Kidney (tissue), 14 donors: ENCODE results near the gene TMEM255B. TPM values are rescaled to one million over a fixed set of nuclear protein-coding genes. Genes with fewer than 3 reads are reported as not detected.
A peak's percentile ranks its signal among the peaks of the same experiment; 100 is the strongest.

Experiments
- DNase-seq, 5 donors: peaks; one replicate each; pipeline ENCODE4 v3.0.0-alpha.2; 2013 to 2020
- FAIRE-seq: peaks from 2 replicates; lab custom pipeline; 2012; peaks lifted over from hg19 to GRCh38; lab: Jason Lieb, UNC
- H3K27ac ChIP-seq, 2 donors: one replicate each; pipeline ENCODE4 v1.7.0; 2013; ENCODE audit warnings: low read depth in 2 of 2, low read length in 2 of 2, inconsistent platforms in 1 of 2
- H3K27me3 ChIP-seq: one replicate; pipeline ENCODE4 v1.7.1; 2013; ENCODE audit warnings: low read length, inconsistent platforms; ENCODE audit not compliant: control insufficient read depth, insufficient read depth
- H3K36me3 ChIP-seq, 3 donors: one replicate each; pipeline versions ENCODE4 v1.7.0 to v1.7.1; 2013; ENCODE audit warnings: low read length in 3 of 3, control low read depth in 1 of 3, inconsistent platforms in 1 of 3; ENCODE audit not compliant: insufficient read depth in 3 of 3, control insufficient read depth in 2 of 3
- H3K4me1 ChIP-seq, 3 donors: one replicate each; pipeline versions ENCODE4 v1.7.0 to v1.7.1; 2013; ENCODE audit warnings: low read length in 3 of 3, inconsistent platforms in 1 of 3, low read depth in 1 of 3; ENCODE audit not compliant: control insufficient read depth in 2 of 3, insufficient read depth in 2 of 3
- H3K4me3 ChIP-seq, 3 donors: one replicate each; pipeline versions ENCODE4 v1.7.0 to v1.8.1; 2013; ENCODE audit warnings: low read length in 3 of 3, control low read depth in 1 of 3, inconsistent platforms in 1 of 3
- H3K9ac ChIP-seq, 3 donors: one replicate each; pipeline versions ENCODE4 v1.7.0 to v1.7.1; 2013; ENCODE audit warnings: low read length in 3 of 3, control low read depth in 1 of 3, inconsistent platforms in 1 of 3
- H3K9me3 ChIP-seq, 3 donors: one replicate each; pipeline versions ENCODE4 v1.7.0 to v1.7.1; 2013; ENCODE audit warnings: low read length in 3 of 3, control low read depth in 1 of 3, inconsistent platforms in 1 of 3; ENCODE audit not compliant: control insufficient read depth in 2 of 3, insufficient read depth in 1 of 3
- CTCF ChIP-seq: IDR thresholded peaks from 3 replicates; pipeline ENCODE4 v1.5.1; 2012; ENCODE audit warnings: mild to moderate bottlenecking, moderate library complexity, borderline replicate concordance; ENCODE audit not compliant: insufficient read depth; ENCODE audit errors: extremely low read depth
- intact Hi-C: fragments of 100-400 bp; cut with DNase I; formaldehyde crosslinking; loops from one replicate; pipeline ENCODE4 v1.11.1; 2022
- polyA plus RNA-seq: library from polyadenylated mRNA; stranded (reverse); fragments of 350-450 nt; fragmentation: Illumina TruSeq; extraction: RNeasy Lipid Tissue Mini Kit (QIAGEN cat#74804); gene quantifications from one replicate; pipeline ENCODE4 v1.2.3, GENCODE V29; 2014; ENCODE audit warnings: low read depth, low replicate concordance; ENCODE audit not compliant: insufficient read depth
- total RNA-seq: library from RNA; stranded (reverse); fragmentation: NEBNext Ultra II Directional; extraction: Animal tissue kit (Norgen Biotek cat#: 25700); gene quantifications from one replicate; pipeline ENCODE4 v1.2.1, GENCODE V29; 2021
- donor health status: control.
- donor health status: control.
- donor health status: control.
- donor health status: control.
- donor health status: control.
- donor health status: DM: yes; HTN: yes; CAD: no.
- donor health status: Normal renal cell carcinoma (clear cell type).

TMEM255B gene
- total and polyA plus RNA-seq, 2 donors from 2014 or later = 11.9 to 29.3 TPM

DNA sequence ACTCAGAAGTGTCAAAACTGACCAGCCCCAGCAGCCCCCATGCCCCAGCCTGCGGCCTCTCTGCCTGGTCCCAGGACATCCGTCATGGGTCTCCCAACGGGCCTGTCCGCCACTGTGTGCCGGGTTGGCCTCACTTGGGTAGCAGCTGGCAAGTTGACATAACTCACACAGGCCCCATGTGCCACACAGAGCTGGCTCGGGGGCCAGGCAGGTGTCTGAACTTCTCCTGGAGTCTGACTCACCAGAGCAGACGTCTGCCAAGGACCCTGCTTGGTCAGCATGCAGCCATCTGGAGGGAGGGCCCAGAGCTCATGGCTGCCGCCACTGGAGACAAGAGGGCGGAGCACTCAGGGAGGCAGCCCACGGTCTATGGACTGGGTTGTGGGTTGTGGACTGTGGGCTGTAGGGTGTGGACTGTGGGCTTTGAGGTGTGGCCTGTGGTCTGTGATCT, 32.0 kb upstream of the TMEM255B start:
- TF ChIP-seq CTCF = no peak
- Histone ChIP-seq H3K27me3 (peaks cover 4% of the 10 kb centered on the region), H3K9me3 (no peaks in the 10 kb centered on the region), H3K4me1 (peaks cover 0 to 5% (median 0%) of the 10 kb centered on the region in 3 donors), H3K36me3 (no peaks in the 10 kb centered on the region), H3K27ac (no peak overlapping the region), H3K9ac (no peak overlapping the region), H3K4me3 (no peak overlapping the region)
- intact Hi-C loops = no loop called here
- peak in 2 of 5 donors; percentile 74 to 80 for DNase-seq
- no peak for FAIRE-seq

GRCh38 chr13:113728571-113729054, 30.4 kb upstream of the TMEM255B start:
- H3K36me3 ChIP-seq = no peaks in the 10 kb centered on the region
- no peak overlapping the region for H3K9ac ChIP-seq
- intact Hi-C loops = no loop called here
- no peak overlapping the region for H3K27ac ChIP-seq
- TF ChIP-seq CTCF = no peak
- peaks cover 0 to 3% (median 3%) of the 10 kb centered on the region in 3 donors for H3K9me3 ChIP-seq
- H3K4me1 ChIP-seq = peaks cover 0 to 5% (median 0%) of the 10 kb centered on the region in 3 donors
- FAIRE-seq = no peak
- DNase-seq = peak in 1 of 5 donors; percentile 71
- peaks cover 5% of the 10 kb centered on the region for H3K27me3 ChIP-seq
- no peak overlapping the region for H3K4me3 ChIP-seq

DNA sequence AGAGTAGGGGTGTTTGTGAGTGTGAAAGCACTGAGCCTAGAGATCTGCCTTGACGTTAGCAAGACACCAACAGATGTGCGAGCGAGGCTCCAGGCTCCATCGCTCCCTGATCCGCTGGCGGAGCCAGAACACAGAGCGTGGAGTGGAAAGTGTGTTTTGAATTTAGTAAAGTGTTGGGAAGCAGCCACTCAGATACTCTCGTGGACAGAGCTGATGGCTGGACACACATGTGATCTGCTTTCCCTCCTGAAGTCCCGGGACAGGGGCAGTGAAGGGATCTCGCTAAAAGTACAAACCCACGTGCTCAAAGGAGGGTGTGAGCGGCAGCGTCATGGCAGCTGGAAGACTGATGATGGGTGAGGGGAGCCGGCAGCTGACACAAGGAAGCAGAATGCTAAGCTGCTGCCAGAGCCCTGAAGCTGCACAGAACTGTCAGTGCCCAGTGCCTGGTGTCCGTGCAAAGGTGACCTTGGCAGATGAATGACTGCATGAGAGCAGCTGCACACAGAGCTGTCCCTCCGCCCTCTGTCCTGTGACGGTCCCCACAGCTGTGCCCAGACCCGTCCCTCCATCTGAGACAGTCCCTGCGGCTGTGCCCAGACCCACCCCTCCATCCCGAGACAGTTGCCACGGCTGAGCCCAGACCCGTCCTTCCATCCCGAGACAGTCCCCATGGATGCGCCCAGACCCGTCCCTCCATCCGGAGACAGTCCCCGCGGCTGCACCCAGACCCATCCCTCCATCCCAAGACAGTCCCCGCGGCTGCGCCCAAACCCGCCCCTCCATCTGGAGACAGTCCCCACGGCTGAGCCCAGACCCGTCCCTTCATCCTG, 29.6 kb upstream of the TMEM255B start:
- Histone ChIP-seq H3K27ac (no peak overlapping the region), H3K4me1 (peaks cover 0 to 5% (median 0%) of the 10 kb centered on the region in 3 donors), H3K9me3 (peaks cover 0 to 5% (median 4%) of the 10 kb centered on the region in 3 donors), H3K36me3 (no peaks in the 10 kb centered on the region), H3K27me3 (peaks cover 7% of the 10 kb centered on the region), H3K4me3 (no peak overlapping the region), H3K9ac (no peak overlapping the region)
- FAIRE-seq = no peak
- TF ChIP-seq CTCF = no peak
- DNase-seq = peak in 1 of 5 donors; percentile 78
- intact Hi-C loops = no loop called here
